Measurements from ENCODE around the gene STK4. TPM values are rescaled to one million over a fixed set of nuclear protein-coding genes. Genes with fewer than 3 reads are reported as not detected.
"Not testable (repeated sequence)": the region's sequence is repeated elsewhere in the genome, so short reads cannot be mapped to it uniquely, and the experiment has no call there.

Gene STK4
- total RNA-seq, 1 donor from 2014 or later: 34.8 TPM

- no peak for FAIRE-seq
- TF ChIP-seq CTCF (IDR thresholded peaks at IDR 0.05; ENCODE audit: insufficient read depth, low read length, severe bottlenecking): no peak
Observed at GRCh38 chr20:45060294-45060693, 94.0 kb downstream of the STK4 start.

DNA sequence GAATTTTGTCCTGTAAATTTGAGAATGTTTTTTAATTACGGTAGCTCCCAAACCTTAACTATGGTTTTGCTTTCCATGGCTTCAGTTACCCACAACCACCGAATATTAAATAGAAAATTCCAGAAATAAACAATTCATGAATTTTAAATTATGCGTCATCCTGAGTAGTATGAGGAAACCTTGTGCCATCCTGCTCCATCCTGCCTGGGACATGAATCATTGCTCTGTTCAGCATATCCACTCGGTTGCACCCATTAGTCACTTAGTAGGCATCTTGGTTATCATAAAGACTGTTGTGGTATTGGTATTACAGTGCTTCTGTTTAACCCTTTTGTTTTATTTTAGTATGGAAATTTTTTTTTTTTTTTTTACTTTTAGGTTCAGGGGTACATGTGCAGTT is 94.9 kb downstream of the STK4 start:
- no peaks in the 10 kb centered on the region for H3K27me3 ChIP-seq (ENCODE audit: control insufficient read depth, insufficient read depth, low read length)
- FAIRE-seq (no peak), DNase-seq (ENCODE audit: low read depth) (peak; percentile 98)
- H3K36me3 ChIP-seq (ENCODE audit: control insufficient read depth, insufficient read depth, low read length): no peaks in the 10 kb centered on the region
- H3K4me3 ChIP-seq (ENCODE audit: low read depth, low read length): no peak overlapping the region
- no peak for TF ChIP-seq CTCF (IDR thresholded peaks at IDR 0.05; ENCODE audit: insufficient read depth, low read length, severe bottlenecking)

More at GRCh38 chr20:45060294-45060693, 94.0 kb downstream of the STK4 start:
- Histone ChIP-seq H3K36me3 (ENCODE audit: control insufficient read depth, insufficient read depth, low read length) (no peaks in the 10 kb centered on the region), H3K27me3 (ENCODE audit: control insufficient read depth, insufficient read depth, low read length) (no peaks in the 10 kb centered on the region), H3K4me3 (ENCODE audit: low read depth, low read length) (no peak overlapping the region)
- no peak for DNase-seq (ENCODE audit: low read depth)

DNA sequence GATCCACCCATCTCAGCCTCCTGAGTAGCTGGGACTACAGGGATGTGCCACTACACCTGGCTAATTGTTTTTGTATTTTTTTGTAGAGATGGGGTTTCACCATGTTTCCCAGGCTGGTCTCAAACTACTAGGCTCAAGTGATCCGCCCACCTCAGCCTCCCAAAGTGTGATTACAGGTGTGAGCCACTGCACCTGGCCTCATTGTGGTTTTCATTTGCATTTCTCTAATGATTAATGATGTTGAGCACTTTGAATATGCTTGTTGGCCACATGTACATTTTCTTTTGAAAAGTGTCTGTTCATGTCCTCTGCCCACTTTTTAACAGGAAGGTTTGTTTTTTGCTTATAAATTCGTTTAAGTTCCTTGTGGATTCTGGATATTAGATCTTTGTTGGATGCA is 96.8 kb downstream of the STK4 start:
- H3K4me3 ChIP-seq (ENCODE audit: low read depth, low read length); DNase-seq (ENCODE audit: low read depth); H3K27me3 ChIP-seq (ENCODE audit: control insufficient read depth, insufficient read depth, low read length); FAIRE-seq; H3K36me3 ChIP-seq (ENCODE audit: control insufficient read depth, insufficient read depth, low read length): not testable (repeated sequence)

DNA sequence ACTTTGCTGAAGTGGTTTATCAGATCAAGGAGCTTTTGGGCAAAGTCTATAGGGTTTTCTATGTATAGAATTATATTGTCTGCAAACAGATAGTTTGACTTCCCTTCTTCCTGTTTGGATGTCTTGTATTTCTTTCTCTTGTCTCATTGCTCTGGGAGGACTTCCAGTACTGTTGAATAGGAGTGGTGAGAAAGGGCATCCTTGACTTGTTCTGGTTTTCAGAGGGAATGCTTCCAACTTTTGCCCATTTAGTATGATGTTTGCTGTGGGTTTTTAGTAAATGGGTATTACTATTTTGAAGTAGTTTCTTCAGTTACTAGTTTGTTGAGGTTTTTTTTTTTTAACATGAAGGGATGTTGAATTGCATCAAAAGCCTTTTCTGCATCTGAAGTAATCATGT is 98.5 kb downstream of the STK4 start:
- peaks cover 1% of the 10 kb centered on the region for H3K36me3 ChIP-seq (ENCODE audit: control insufficient read depth, insufficient read depth, low read length)
- FAIRE-seq: no peak
- DNase-seq (ENCODE audit: low read depth): no peak
- H3K4me3 ChIP-seq (ENCODE audit: low read depth, low read length): no peak overlapping the region
- TF ChIP-seq CTCF (IDR thresholded peaks at IDR 0.05; ENCODE audit: insufficient read depth, low read length, severe bottlenecking): no peak
- no peaks in the 10 kb centered on the region for H3K27me3 ChIP-seq (ENCODE audit: control insufficient read depth, insufficient read depth, low read length)

DNA sequence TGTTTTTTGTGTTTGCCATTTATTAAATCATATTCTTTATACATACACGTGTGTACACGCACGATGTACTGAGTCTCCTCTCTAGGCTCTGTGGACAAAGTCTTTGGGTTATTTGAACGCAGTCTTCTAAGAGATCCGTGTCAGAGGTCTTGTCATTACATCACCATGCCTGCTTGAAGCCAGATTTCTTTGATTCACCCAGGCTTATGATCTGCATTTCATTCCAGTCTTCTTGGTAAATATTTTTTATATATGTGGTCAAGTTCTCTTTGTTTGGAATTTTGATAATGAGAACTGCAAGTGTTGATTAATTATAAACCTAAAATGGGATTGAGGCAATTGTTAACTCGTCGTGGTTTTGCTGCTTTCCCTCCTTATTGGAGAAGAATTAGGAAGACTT is 100.1 kb downstream of the STK4 start:
- H3K27me3 ChIP-seq (ENCODE audit: control insufficient read depth, insufficient read depth, low read length): no peaks in the 10 kb centered on the region
- H3K4me3 ChIP-seq (ENCODE audit: low read depth, low read length): no peak overlapping the region
- DNase-seq (ENCODE audit: low read depth): no peak
- no peak for TF ChIP-seq CTCF (IDR thresholded peaks at IDR 0.05; ENCODE audit: insufficient read depth, low read length, severe bottlenecking)
- FAIRE-seq: no peak
- peaks cover 1% of the 10 kb centered on the region for H3K36me3 ChIP-seq (ENCODE audit: control insufficient read depth, insufficient read depth, low read length)

DNA sequence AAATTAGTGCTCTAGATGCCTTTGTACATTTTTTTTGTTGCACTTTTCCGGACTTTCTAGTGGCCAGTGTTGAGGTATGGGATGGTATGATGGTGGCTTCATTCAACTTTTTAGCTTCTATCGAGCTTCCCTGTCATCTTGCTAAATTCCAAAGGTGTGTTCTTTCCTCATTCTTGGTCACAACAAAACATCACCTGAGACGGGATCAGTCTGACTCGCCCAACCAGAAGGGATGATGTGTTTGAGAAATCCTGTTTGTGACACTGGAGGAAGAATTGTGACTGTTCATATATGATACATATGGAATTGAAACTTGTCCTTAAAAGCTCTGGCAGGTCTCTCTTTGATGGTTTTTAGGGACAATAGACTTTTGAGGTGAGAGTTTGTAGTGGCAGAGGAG is 100.8 kb downstream of the STK4 start:
- no peaks in the 10 kb centered on the region for H3K27me3 ChIP-seq (ENCODE audit: control insufficient read depth, insufficient read depth, low read length)
- H3K36me3 ChIP-seq (ENCODE audit: control insufficient read depth, insufficient read depth, low read length): peaks cover 1% of the 10 kb centered on the region
- no peak overlapping the region for H3K4me3 ChIP-seq (ENCODE audit: low read depth, low read length)
- TF ChIP-seq CTCF (IDR thresholded peaks at IDR 0.05; ENCODE audit: insufficient read depth, low read length, severe bottlenecking): no peak
- no peak for FAIRE-seq
- peak; percentile 67 for DNase-seq (ENCODE audit: low read depth)

Data from bronchial epithelial cell (primary cell).